K562 (cell line): Measurements from ENCODE around the gene GCHFR. TPM values are rescaled to one million over a fixed set of nuclear protein-coding genes. Genes with fewer than 3 reads are reported as not detected.
A peak's percentile ranks its signal among the peaks of the same experiment; 100 is the strongest.

Experiments used
- ARID4B ChIP-seq: sonication (generic); formaldehyde crosslinking; IDR thresholded peaks from 2 replicates; pipeline ENCODE4 v1.8.0; 2022; ENCODE audit warnings: mild to moderate bottlenecking, missing genetic modification reagents
- CREM ChIP-seq: IDR thresholded peaks from 2 replicates; pipeline ENCODE4 v1.6.1; 2014; ENCODE audit warnings: antibody characterized with exemption, low read depth
- CTBP1 ChIP-seq: fragments of 450-650 bp; IDR thresholded peaks from 2 replicates; pipeline ENCODE4 v1.6.1; 2016; ENCODE audit warnings: borderline replicate concordance
- HIVEP1 ChIP-seq: fragments of 250-450 bp; sonication (Bioruptor Pico); IDR thresholded peaks from 2 replicates; pipeline ENCODE4 v1.4.0; 2020; ENCODE audit warnings: mild to moderate bottlenecking
- JUN ChIP-seq, 2 experiments: sonication (generic) in 1 of 2; formaldehyde crosslinking in 1 of 2; IDR thresholded peaks; 2 replicates each; pipeline versions ENCODE4 v1.6.1 to v1.8.0; 2012 to 2022; ENCODE audit warnings: borderline replicate concordance in 2 of 2, mild to moderate bottlenecking in 2 of 2, improper control_type of control experiment in 1 of 2, low read depth in 1 of 2, low read length in 1 of 2, missing genetic modification reagents in 1 of 2
- NELFE ChIP-seq: IDR thresholded peaks from 2 replicates; pipeline ENCODE4 v1.6.1; 2011; ENCODE audit warnings: mild to moderate bottlenecking; ENCODE audit not compliant: insufficient read depth, insufficient read length
- NR2F6 ChIP-seq: fragments of 450-650 bp; formaldehyde crosslinking; IDR thresholded peaks from 2 replicates; pipeline ENCODE4 v1.4.0; 2020; ENCODE audit warnings: mild to moderate bottlenecking
- POLR3A ChIP-seq: IDR thresholded peaks from 2 replicates; pipeline ENCODE4 v1.6.1; 2011; ENCODE audit warnings: borderline replicate concordance, mild to moderate bottlenecking, moderate library complexity; ENCODE audit not compliant: insufficient read length, insufficient read depth; ENCODE audit errors: extremely low read depth
- RBBP5 ChIP-seq: fragments of 200-600 bp; sonication (generic); IDR thresholded peaks from 2 replicates; pipeline ENCODE4 v1.6.1; 2012; ENCODE audit warnings: borderline replicate concordance, mild to moderate bottlenecking, low read length, control low read depth, inconsistent platforms; ENCODE audit not compliant: insufficient read depth, poor library complexity, severe bottlenecking
- STAT5A ChIP-seq: IDR thresholded peaks from 2 replicates; pipeline ENCODE4 v1.6.1; 2012; ENCODE audit warnings: low read length, inconsistent platforms, borderline replicate concordance
- TEAD2 ChIP-seq: fragments of 450-650 bp; IDR thresholded peaks from 2 replicates; pipeline ENCODE4 v1.6.1; 2016; ENCODE audit warnings: missing genetic modification characterization, control low read depth, missing compliant biosample characterization
- XRCC5 ChIP-seq: fragments of 200-400 bp; formaldehyde crosslinking; IDR thresholded peaks from 2 replicates; pipeline ENCODE4 v1.6.1; 2017; ENCODE audit warnings: low read depth, mild to moderate bottlenecking, low read length
- ZBTB1 ChIP-seq: sonication (generic); formaldehyde crosslinking; IDR thresholded peaks from 2 replicates; pipeline ENCODE4 v1.8.1; 2023; ENCODE audit warnings: missing genetic modification reagents, low read depth, mild to moderate bottlenecking, borderline replicate concordance
- ZNF133 ChIP-seq: fragments of 250-450 bp; sonication (Bioruptor Pico); IDR thresholded peaks from 2 replicates; pipeline ENCODE4 v1.4.0; 2020; ENCODE audit warnings: mild to moderate bottlenecking
- ZNF143 ChIP-seq: sonication (generic); formaldehyde crosslinking; IDR thresholded peaks from 2 replicates; pipeline ENCODE4 v1.9.0; 2022; ENCODE audit warnings: mild to moderate bottlenecking, missing genetic modification reagents
- ZNF589 ChIP-seq: fragments of 200-800 bp; sonication (Bioruptor generic); IDR thresholded peaks from 2 replicates; pipeline ENCODE4 v1.6.1; 2016; ENCODE audit warnings: low read depth, missing genetic modification characterization, missing compliant biosample characterization
- polyA plus RNA-seq, 8 experiments: library from polyadenylated mRNA; depleted of rRNA in 4 of 8; stranded (reverse) in 5 of 8; unstranded in 3 of 8; fragments of >200 nt; fragmentation: Nextera tagmentation in 2 of 8; fragmentation: Illumina TruSeq in 1 of 8; extraction: Ambion mirVana in 2 of 8; extraction: Trizol in 1 of 8; gene quantifications; 2 replicates each; pipeline versions ENCODE4 v1.2.1 to v1.2.3, GENCODE V29; 2011 to 2014; ENCODE audit warnings: inconsistent platforms in 1 of 8, missing spikeins in 1 of 8
- total RNA-seq, 7 experiments: library from RNA; depleted of rRNA in 6 of 7; stranded (reverse); fragments of >200 nt in 6 of 7; fragmentation: Illumina TruSeq in 2 of 7; extraction: Trizol in 2 of 7; gene quantifications; 2 replicates each; pipeline versions ENCODE4 v1.2.1 to v1.2.3, GENCODE V29; 2011 to 2021; ENCODE audit warnings: low replicate concordance in 1 of 7
- TF ChIP-seq, protein P1 (sequence below), 2 experiments: fragments of 450-650 bp; IDR thresholded peaks; 2 replicates each; pipeline ENCODE4 v1.6.1; 2018; ENCODE audit warnings: mild to moderate bottlenecking in 2 of 2, low read depth in 1 of 2; ENCODE audit not compliant: partially characterized antibody in 2 of 2

GCHFR gene
- total and polyA plus RNA-seq, 9 of the 15 experiments (the other 6 are each of a cell fraction or from before 2014, with no cell fraction given): 8.7 to 83.5 (median 20.8) TPM

- TF ChIP-seq ARID4B (peak; percentile 96), TEAD2 (no peak), JUN (IDR thresholded peaks at IDR 0.05; ENCODE audit: borderline replicate concordance, low read depth, low read length) (no peak; the same call in 1 of the 2 replicates), JUN (CRISPR knock-in tag; IDR thresholded peaks at IDR 0.05; ENCODE audit: borderline replicate concordance) (peak; percentile 79; the same call in 1 of the 2 replicates), ZNF589 (CRISPR knock-in tag) (no peak; the same call in 1 of the 2 replicates), CREM (peak; percentile 99), ZBTB1 (CRISPR knock-in tag) (no peak), RBBP5 (peak; percentile 63), ZNF143 (no peak; the same call in 1 of the 2 replicates), NELFE (no peak), CTBP1 (peak; percentile 52; the same call in 1 of the 2 replicates), STAT5A (no peak; the same call in 1 of the 2 replicates), HIVEP1 (CRISPR knock-in tag) (no peak), NR2F6 (CRISPR knock-in tag) (no peak), ZNF133 (no peak), XRCC5 (no peak), POLR3A (no peak)
- TF ChIP-seq, protein P1, sequence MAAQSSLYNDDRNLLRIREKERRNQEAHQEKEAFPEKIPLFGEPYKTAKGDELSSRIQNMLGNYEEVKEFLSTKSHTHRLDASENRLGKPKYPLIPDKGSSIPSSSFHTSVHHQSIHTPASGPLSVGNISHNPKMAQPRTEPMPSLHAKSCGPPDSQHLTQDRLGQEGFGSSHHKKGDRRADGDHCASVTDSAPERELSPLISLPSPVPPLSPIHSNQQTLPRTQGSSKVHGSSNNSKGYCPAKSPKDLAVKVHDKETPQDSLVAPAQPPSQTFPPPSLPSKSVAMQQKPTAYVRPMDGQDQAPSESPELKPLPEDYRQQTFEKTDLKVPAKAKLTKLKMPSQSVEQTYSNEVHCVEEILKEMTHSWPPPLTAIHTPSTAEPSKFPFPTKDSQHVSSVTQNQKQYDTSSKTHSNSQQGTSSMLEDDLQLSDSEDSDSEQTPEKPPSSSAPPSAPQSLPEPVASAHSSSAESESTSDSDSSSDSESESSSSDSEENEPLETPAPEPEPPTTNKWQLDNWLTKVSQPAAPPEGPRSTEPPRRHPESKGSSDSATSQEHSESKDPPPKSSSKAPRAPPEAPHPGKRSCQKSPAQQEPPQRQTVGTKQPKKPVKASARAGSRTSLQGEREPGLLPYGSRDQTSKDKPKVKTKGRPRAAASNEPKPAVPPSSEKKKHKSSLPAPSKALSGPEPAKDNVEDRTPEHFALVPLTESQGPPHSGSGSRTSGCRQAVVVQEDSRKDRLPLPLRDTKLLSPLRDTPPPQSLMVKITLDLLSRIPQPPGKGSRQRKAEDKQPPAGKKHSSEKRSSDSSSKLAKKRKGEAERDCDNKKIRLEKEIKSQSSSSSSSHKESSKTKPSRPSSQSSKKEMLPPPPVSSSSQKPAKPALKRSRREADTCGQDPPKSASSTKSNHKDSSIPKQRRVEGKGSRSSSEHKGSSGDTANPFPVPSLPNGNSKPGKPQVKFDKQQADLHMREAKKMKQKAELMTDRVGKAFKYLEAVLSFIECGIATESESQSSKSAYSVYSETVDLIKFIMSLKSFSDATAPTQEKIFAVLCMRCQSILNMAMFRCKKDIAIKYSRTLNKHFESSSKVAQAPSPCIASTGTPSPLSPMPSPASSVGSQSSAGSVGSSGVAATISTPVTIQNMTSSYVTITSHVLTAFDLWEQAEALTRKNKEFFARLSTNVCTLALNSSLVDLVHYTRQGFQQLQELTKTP (IDR thresholded peaks at IDR 0.05; ENCODE audit: low read depth in 1 of 2, partially characterized antibody in 2 of 2): peak in 1 of 2 experiments; percentile 17
Measured at GRCh38 chr15:40754883-40755811, 8.7 kb upstream of the GCHFR start, which contains the start of gene RMDN3 (continued).
